WERI-Rb-1 (cell line): ENCODE data around the gene PARP14.
"Not testable (repeated sequence)": the region's sequence is repeated elsewhere in the genome, so short reads cannot be mapped to it uniquely, and the experiment has no call there.

Experiments used
- DNase-seq: peaks from one replicate; pipeline ENCODE4 v3.0.0-alpha.2; 2020
- H3K27ac ChIP-seq: fragments of 250-450 bp; sonication (Bioruptor Pico); 2 replicates; pipeline ENCODE4 v1.5.1; 2020; ENCODE audit warnings: mild to moderate bottlenecking, moderate library complexity
- H3K27me3 ChIP-seq: fragments of 250-450 bp; sonication (Bioruptor Pico); 2 replicates; pipeline ENCODE4 v1.5.1; 2021; ENCODE audit warnings: mild to moderate bottlenecking, low read depth, moderate library complexity; ENCODE audit not compliant: insufficient read depth, severe bottlenecking
- H3K36me3 ChIP-seq: fragments of 250-450 bp; sonication (Bioruptor Pico); 2 replicates; pipeline ENCODE4 v1.5.1; 2020; ENCODE audit warnings: mild to moderate bottlenecking, moderate library complexity
- H3K4me3 ChIP-seq: 2 replicates; pipeline ENCODE4 v1.5.1; 2011; ENCODE audit warnings: low read depth, mild to moderate bottlenecking, control low read depth, low read length
- H3K9me3 ChIP-seq: fragments of 250-450 bp; sonication (Bioruptor Pico); 2 replicates; pipeline ENCODE4 v1.5.1; 2021; ENCODE audit warnings: mild to moderate bottlenecking, moderate library complexity; ENCODE audit not compliant: severe bottlenecking
- CTCF ChIP-seq: IDR thresholded peaks from 2 replicates; pipeline ENCODE4 v1.5.1; 2011; ENCODE audit warnings: low read depth, mild to moderate bottlenecking, control low read depth, inconsistent platforms, low read length

PARP14 gene

GRCh38 chr3:122679882-122680474 lies 661 bp upstream of the PARP14 start:
- TF ChIP-seq CTCF = no peak
- Histone ChIP-seq H3K9me3 (no peaks in the 10 kb centered on the region), H3K27me3 (no peaks in the 10 kb centered on the region), H3K27ac (no peak overlapping the region), H3K36me3 (no peaks in the 10 kb centered on the region), H3K4me3 (peak overlapping the region; percentile 64)
- DNase-seq = no peak

GRCh38 chr3:122681284-122681973 lies 790 bp downstream of the PARP14 start:
- no peak overlapping the region for H3K27ac ChIP-seq
- no peak for DNase-seq
- TF ChIP-seq CTCF = no peak
- H3K36me3 ChIP-seq = no peaks in the 10 kb centered on the region
- H3K4me3 ChIP-seq = peak overlapping the region; percentile 64
- H3K27me3 ChIP-seq = no peaks in the 10 kb centered on the region
- H3K9me3 ChIP-seq = no peaks in the 10 kb centered on the region

GRCh38 chr3:122681974-122682409 lies 1.4 kb downstream of the PARP14 start:
- H3K27me3 ChIP-seq = no peaks in the 10 kb centered on the region
- TF ChIP-seq CTCF = no peak
- no peaks in the 10 kb centered on the region for H3K9me3 ChIP-seq
- no peak for DNase-seq
- no peak overlapping the region for H3K27ac ChIP-seq
- no peak overlapping the region for H3K4me3 ChIP-seq
- no peaks in the 10 kb centered on the region for H3K36me3 ChIP-seq

GRCh38 chr3:122682778-122683411 lies 2.3 kb downstream of the PARP14 start:
- not testable (repeated sequence) for DNase-seq, H3K27ac ChIP-seq, H3K4me3 ChIP-seq

GRCh38 chr3:122687298-122687697 lies 6.7 kb downstream of the PARP14 start:
- no peak for TF ChIP-seq CTCF
- no peak for DNase-seq
- Histone ChIP-seq H3K27me3 (no peaks in the 10 kb centered on the region), H3K36me3 (no peaks in the 10 kb centered on the region), H3K9me3 (no peaks in the 10 kb centered on the region), H3K4me3 (no peak overlapping the region), H3K27ac (no peak overlapping the region)

More at GRCh38 chr3:122682778-122683411, 2.3 kb downstream of the PARP14 start:
- not testable (repeated sequence) for H3K9me3 ChIP-seq, H3K27me3 ChIP-seq, H3K36me3 ChIP-seq

GRCh38 chr3:122688996-122689395 lies 8.4 kb downstream of the PARP14 start:
- Histone ChIP-seq H3K36me3 (no peaks in the 10 kb centered on the region), H3K9me3 (no peaks in the 10 kb centered on the region)
- TF ChIP-seq CTCF = no peak

More at GRCh38 chr3:122688996-122689395, 8.4 kb downstream of the PARP14 start:
- Histone ChIP-seq H3K4me3 (no peak overlapping the region), H3K27me3 (no peaks in the 10 kb centered on the region), H3K27ac (no peak overlapping the region)
- DNase-seq = no peak
